Stimulated activated CD8-positive, alpha-beta memory T cell treated with anti-CD3 and anti-CD28 coated beads, Interleukin-2, amount 100 ng/mL, for 48 hours (primary cell): ENCODE measurements around the gene FAM83C.

ENCODE experiments used
- DNase-seq, 2 donors: peaks; one replicate each; pipeline ENCODE4 v3.0.0-alpha.2; 2020; ENCODE audit warnings: low read depth in 2 of 2

FAM83C gene

DNA sequence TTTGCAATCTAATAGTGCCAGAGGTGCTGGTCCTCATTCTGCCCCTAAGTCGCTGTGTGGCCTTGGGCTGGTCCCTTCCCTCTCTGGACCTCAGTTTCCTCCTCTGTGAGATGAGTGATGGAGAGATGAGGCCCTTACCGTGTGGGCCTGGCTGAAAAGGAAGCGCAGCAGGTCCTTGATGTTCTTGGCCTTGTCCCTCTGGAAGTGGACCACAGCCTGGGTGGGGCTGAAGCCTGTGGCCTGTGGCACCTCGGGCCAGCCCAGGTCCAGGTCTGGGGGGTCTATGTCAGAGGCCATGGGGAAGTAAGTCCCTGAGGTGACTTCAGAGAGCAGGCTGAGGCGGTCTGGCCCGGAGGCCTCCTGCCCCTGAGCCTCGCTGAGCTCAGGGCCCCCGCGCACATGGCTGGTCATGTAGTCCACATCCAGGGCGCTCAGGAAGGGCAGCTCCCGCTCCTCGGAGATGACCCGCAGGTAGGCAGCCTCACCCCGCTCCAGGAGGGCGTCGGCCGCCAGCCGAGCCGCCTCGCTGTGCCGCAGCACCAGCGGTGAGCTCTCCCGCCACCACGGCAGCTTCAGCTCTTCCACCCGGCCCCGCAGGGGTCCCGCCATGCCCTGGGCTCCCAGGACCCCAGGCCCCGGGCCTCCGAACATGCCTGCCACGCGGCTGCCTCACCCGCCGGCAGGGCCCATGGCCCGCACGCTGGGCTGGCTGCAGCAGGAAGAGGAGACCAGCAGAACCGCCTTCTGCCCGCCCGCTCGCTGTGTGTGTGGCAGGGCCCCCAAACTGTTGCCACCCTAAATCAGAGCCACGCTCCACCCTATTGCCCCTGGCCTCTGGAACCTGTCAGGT, at the start of gene FAM83C:
FAM83C (minus strand) TSS at position 772 of the 850 bp plus-strand sequence; CDS start at position 651, 121 bp downstream.
- DNase-seq, result no peak

GRCh38 chr20:35341366-35342028, 49.3 kb upstream of the FAM83C start:
- DNase-seq, result no peak

DNA sequence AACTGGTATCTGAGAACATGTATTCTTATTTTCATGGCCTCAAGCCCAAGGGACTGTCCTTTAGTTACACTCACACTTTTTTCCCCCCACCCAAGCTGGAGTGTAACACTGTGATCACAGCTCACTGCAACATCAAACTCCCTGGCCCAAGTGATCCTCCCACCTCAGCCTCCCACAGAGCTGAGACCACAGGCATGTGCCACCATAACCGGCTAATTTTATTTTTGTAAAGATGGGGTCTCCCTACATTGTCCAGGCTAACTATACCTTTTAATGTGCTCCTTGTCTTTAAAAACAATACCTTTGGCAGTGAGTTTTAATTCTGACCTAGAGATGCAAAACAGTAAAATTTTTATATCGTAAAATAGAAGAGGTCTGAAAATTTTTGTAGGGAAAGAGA, 48.2 kb upstream of the FAM83C start:
- no peak for DNase-seq

DNA sequence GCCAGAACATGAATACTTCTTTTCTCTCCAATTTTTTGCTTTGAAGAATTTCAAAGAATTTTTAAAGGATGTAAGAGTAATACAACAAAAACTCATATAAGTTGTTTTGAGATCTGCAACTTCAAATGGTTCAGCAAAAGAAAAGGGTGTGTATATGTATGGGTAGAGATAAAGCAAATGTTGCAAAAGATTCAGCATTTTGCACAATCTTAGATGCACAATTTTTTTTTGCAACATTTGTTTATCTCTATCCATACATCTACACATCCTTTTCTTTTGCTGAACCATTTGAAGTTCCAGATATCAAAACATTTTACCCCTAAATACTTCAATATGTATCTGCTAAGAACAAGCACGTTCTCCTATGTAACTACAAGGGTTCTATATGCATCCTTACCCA, 47.4 kb upstream of the FAM83C start:
- DNase-seq, result no peak

DNA sequence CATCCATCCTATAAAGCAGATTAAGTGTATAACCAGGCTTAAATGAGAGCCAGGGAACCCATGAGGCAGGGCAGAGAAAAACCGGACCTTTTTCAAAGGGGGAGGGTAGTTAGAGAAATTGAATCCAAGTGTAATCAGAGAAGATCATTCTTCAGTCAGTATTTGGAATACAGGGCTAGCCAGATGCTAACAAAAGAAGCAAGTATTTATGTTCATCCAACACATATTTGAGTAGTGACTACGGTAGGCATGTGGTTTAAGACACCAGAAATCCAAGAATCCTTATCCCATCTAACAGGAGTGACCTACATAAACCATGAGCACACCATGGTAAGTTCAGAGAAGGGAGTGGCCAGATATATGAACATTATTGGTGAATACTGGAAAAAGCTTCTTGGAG, 46.8 kb upstream of the FAM83C start:
- no peak for DNase-seq

DNA sequence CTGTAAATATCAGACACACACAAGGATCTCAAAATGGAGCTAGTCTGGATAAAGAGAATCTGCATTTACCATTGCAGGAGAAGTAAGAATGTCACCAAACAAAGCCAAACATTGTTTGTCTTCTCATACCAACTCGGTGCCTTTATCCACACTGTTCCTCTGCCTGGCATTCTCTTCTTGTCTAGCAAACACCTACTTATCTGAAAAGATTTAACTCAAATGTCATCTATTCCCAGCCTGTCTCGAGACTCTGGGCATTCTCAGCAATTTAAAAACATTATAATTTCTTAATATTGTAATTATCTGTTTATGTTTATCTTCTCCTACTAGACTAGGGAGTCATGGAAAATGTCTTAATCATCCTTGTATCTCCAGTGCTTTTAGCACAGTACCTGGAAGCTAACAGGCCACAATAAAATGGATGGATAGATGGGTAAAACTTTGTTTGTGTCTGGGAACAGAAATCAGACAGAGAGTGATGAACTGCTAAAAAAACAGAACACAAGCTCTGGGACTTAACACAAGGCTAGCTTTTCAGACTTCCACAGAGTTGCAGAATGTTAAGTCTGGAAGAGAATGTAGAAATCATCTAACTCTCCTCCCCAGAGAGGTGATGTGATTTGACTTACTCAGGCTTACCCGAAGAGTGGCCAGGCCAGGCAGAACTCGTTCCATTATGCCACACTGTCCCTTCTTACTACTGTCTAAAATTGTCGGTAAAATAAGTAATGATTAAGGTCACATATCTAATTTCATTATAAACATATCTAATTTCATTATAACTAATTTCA, 42.3 kb upstream of the FAM83C start:
- DNase-seq, result no peak

- no peak for DNase-seq
Measured at GRCh38 chr20:35333606-35334005, 41.4 kb upstream of the FAM83C start.

DNA sequence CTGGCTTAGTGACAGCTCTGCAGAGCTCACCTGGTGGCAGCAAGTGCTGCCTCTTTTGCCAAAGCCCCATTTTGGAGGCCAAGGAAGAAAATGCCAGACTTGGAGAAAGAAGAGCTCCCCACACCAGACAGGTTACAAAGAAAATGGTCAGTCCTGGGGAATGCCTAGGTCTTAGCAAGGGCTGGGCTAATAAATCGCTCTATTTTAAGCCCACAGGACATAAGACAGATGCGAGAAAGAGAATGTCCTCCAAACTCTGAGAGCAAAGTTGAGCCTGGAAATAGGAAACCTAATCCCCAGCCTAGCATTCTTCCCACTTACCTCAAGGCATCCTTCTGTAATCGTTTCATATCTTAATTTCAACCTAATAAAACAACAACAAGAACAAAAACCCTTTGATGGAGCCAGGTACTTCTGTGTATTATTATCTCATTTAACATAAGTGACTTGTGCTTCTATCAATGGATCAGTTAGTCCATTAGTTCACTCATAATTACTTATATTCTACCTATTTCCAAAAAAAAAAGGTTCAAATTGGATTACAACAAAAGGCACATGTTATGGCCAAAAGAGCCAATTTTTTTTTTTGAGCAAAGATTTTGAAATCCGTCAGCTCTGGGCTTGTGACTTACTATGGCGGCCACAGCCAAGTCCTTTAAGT, 40.4 kb upstream of the FAM83C start:
- no peak for DNase-seq

GRCh38 chr20:35329435-35330139, 37.4 kb upstream of the FAM83C start:
- DNase-seq, result peak; percentile 46 to 57

DNA sequence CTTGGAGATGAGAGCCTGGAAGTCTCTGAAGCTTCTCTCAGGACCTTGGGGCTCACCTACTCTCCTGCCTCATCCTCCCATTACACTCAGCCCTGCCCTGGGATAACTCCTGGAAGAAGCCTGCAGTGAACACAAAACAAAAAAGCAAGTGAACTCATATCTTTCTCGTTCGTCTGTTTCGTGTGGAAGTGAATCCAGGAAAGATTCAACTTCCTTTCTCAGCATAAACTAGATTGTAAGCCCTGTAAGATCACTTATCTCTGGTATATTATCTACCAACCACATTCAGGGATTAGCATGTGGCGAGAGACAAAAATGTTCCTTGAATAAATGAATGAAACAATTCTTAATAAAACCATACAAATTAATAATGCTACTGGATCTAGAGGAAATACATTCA, 36.5 kb upstream of the FAM83C start:
- no peak for DNase-seq

GRCh38 chr20:35328095-35328685, 36.0 kb upstream of the FAM83C start:
- no peak for DNase-seq

DNA sequence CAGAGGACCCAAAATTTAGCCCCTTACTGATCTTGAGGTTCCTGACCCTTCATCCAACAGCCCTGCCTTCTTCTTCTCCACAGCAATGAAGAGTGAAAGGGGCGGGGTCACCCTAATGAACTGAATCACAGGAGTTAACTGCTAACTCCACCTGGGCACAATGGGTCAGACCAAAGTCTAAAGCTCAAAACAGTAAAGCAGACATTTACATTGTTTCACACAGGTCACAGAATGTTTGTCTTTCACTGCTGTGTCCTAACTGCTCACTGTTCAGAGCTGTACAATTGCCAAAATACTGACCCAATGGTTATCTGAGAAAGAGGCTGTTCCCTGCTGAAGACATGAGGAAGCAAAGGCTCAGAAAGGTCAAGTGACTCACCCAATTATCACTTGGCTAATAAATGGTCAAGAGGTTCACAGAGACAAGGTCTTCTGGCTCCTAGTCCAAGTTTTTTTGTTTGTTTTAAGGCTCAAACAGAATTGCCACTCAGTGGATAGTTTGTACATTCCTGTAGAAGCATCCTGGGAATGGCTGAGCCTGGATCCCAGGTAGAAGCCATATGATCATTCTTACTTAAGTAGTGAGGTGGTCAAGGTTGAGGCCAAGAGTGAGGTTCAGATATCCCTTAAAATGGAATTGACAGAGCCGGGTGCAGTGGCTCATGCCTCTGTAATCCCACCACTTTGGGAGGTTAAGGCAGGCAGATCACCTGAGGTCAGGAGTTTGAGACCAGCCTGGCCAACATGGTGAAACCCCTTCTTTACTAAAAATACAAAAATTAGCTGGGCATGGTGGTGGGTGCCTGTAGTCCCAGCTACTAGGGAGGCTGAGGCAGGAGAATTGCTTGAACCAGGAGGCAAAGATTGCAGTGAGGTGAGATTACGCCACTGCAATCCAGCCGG, 35.1 kb upstream of the FAM83C start:
- DNase-seq, result no peak

- no peak for DNase-seq
Measured at GRCh38 chr20:35326740-35327073, 34.5 kb upstream of the FAM83C start.

GRCh38 chr20:35326021-35326739, 34.0 kb upstream of the FAM83C start:
- DNase-seq, result no peak

GRCh38 chr20:35325401-35325800, 33.2 kb upstream of the FAM83C start:
- no peak for DNase-seq

DNA sequence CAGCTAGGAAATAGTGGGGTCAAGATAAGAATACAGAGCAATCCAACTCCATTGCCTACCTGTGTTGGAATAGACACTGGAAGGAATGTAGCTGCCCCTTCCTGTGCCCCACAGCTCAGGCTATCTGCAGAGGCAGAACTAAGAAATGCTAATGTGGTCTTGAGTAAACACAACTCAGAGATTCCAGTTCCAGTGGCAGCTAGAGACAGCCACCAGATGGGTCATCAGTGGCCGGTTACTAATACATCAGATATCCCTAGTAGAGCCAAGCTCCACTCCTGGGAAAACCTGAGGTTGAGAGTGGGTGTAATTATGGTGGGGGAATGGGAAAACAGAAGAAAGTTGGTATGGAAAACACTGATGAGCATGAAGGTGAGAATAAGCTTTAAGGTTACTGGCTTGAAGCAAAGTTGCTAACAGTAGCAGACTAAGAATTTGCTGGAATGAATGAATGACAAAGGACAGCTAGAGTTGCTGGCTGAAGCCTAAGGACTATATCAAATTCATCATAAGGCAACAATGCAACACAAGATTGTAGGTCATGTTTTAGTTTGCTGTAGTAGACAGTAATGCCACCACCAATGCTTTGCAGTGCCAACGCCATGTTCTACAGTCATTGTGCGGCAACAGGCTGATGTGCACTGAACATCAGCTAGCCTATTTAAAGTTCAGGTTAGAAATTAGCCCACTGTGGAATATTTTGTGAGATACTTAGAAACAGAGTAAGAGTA, 28.3 kb upstream of the FAM83C start:
- DNase-seq, result no peak

- no peak for DNase-seq
Measured at GRCh38 chr20:35319871-35320197, 27.6 kb upstream of the FAM83C start.

- no peak for DNase-seq
Measured at GRCh38 chr20:35319192-35319870, 27.1 kb upstream of the FAM83C start.
